Activated CD4-positive, alpha-beta T cell treated with anti-CD3 and anti-CD28 coated beads, Interleukin-2, amount 50 U/mL, for 1 hour (primary cell): ENCODE results near the gene DMRTC1B.
"Not testable (repeated sequence)": the region's sequence is repeated elsewhere in the genome, so short reads cannot be mapped to it uniquely, and the experiment has no call there.

ENCODE experiments used
- DNase-seq: peaks from one replicate; pipeline ENCODE4 v3.0.0-alpha.2; 2020

DMRTC1B gene, protein sequence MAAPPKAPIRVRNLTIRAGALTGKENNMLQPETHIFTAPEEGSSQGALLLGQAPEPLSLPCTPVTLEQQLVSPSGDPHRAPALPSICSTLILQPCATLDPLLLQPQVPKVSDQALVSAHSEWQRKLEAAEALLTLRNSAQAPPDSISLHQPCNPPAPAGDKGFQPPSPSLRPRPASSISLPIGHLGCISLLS

DNA sequence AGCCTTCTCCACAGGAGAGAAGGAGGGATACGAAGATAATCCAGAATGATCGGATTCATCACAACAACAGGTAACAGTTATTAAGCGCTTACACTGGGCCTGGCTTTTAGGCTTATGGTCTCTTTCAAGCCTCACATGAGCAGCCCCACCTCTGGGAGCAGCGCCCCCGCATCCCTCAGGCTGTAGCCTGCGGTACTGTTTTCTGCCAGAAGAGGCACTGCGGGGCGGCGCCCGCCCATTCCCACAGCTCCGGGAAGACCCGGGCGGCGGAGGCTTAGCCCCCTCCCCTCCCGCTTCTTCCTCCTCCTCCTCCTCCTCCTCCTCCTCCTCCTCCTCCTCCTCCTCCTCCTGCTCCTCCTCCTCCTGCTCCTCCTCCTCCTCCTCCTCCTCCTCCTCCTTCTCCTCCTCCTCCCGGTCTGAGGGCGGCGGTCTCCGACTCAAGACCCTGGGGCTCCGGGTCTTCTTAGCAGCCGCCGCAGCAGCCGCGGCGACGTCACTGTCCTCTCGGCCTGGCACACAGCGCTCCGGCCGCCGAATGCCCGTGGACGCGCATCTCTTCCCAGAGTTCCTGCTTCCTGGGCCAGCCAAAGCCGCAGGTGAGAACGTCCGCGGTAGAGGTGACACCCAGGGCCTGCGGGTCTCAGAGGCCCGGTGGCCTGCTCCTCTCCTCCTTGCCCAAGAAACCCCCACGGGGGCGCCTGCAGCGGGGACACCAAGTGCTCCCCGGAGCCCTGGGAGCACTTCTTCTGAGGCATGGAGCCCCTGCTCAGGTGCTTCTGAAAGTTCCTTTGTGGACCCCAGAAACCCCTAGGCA, at the start of gene DMRTC1B:
DMRTC1B (plus strand) TSS at position 238 of the 814 bp plus-strand sequence. CDS start 68,246 bp downstream, outside the sequence.
- not testable (repeated sequence) for DNase-seq

GRCh38 chrX:72727846-72728245, 48.8 kb upstream of the DMRTC1B start:
- DNase-seq: no peak

- not testable (repeated sequence) for DNase-seq
These were observed 43.1 kb upstream of the DMRTC1B start for GRCh38 chrX:72733636-72734035.

DNA sequence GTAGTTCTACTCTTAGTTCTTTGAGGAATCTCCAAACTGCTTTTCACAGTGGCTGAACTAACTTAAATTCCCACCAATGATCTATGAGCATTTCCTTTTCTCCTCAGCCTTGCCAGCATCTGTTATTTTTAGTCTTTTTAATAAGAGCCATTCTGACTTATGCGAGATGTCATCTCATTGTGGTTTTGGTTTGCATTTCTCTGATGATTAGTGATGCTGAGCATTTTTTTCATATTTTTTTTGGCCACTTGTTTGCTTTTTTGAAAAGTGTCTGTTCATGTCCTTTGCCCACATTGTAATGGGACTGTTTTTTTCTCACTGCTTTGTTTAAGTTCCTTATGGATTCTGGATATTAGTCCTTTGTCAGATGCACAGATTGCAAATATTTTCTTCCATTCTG, 41.1 kb upstream of the DMRTC1B start:
- DNase-seq: no peak

GRCh38 chrX:72745546-72745945, 31.1 kb upstream of the DMRTC1B start:
- DNase-seq: not testable (repeated sequence)

DNA sequence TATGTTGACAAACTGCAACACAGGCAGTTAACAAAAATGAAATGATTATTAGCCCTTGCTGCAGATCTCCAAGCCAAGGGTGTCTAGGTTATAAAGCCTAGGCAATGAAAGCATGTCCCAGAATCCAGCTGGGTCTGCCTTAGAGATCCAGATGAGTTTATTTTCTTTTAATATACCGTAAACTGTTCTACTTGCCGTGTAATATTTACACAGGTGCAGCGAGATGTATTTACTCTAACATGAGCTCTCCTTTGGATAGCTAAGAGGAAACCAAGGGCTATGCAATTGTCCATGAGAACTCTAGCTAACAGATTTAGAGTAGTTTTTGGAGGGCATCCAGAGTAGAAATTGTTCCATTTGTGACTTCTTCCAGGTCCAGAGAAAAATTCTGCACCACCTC, 28.1 kb upstream of the DMRTC1B start:
- DNase-seq: not testable (repeated sequence)

- not testable (repeated sequence) for DNase-seq
These were observed 16.2 kb upstream of the DMRTC1B start for GRCh38 chrX:72760454-72760853.

DNA sequence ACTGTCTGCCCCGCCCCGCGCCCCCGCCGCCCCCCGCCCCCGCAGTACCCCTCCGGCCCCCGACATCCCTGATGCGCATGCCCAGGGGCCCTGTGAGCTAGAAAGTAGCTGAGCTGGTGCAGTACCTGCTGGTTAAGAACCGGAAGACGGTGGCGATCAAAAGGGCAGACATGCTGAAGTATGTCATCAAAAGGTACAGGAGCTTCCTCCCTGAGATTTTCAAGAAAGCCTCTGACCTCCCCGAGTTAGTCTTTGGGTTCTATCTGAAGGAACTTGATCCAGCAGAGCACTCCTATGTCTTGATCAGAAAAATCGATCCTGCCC, 739 bp downstream of the DMRTC1B start:
- DNase-seq: not testable (repeated sequence)

- not testable (repeated sequence) for DNase-seq
These were observed 1.5 kb downstream of the DMRTC1B start for GRCh38 chrX:72778146-72778545.

DNA sequence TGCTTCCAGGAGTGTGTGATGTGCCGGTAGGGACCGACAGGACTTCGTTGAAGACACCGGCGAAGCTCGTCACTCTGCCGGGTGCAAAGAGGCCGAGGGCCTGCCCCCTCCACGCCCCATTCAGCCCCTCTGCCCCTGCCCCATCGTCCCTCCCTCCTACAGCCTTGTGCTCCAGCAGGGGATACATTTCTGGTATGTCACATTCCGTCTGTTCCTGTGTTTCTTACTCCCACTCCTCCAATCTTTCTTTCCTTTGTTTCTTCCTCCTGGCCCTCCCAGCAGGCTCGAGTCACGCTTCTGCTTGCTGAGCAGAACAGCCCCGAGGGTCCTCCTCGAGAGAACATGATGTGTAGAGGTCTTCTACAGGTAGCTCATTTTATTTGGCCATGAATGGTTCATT, 5.9 kb downstream of the DMRTC1B start, which contains the start of gene FAM236B:
FAM236B (minus strand) TSS at position 101 of the 400 bp plus-strand sequence; CDS start at position 1, 100 bp downstream.
- not testable (repeated sequence) for DNase-seq

GRCh38 chrX:72783365-72783936, 6.8 kb downstream of the DMRTC1B start:
- DNase-seq: not testable (repeated sequence)

DNA sequence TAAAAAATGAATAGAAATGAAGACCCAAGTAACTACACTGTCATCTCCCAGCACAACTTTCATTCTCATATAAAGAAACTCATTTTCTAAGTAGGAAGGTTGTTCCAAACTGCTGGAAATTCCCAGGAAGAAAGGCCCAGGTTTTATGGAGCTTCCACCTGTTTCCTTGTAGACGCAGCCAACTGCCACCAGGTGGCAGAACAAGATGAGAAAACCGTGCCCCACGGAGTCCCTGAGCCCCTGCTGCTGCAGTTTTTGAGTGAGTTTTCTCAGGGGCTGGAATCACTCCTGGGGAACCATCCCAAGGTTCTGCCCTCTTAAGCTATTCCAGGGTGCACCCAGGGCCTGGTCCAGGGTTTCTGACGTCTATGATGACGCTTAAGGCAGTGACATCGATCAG, 7.3 kb downstream of the DMRTC1B start:
- not testable (repeated sequence) for DNase-seq

GRCh38 chrX:72788142-72788541, 11.5 kb downstream of the DMRTC1B start:
- DNase-seq: not testable (repeated sequence)

GRCh38 chrX:72790390-72790789, 13.7 kb downstream of the DMRTC1B start:
- DNase-seq: not testable (repeated sequence)

- DNase-seq: not testable (repeated sequence)
These were observed 31.4 kb downstream of the DMRTC1B start, which contains the start of gene FAM236D for GRCh38 chrX:72808110-72808509. FAM236D (minus strand) TSS chrX:72808210; CDS start chrX:72808110, 100 bp downstream.

DNA sequence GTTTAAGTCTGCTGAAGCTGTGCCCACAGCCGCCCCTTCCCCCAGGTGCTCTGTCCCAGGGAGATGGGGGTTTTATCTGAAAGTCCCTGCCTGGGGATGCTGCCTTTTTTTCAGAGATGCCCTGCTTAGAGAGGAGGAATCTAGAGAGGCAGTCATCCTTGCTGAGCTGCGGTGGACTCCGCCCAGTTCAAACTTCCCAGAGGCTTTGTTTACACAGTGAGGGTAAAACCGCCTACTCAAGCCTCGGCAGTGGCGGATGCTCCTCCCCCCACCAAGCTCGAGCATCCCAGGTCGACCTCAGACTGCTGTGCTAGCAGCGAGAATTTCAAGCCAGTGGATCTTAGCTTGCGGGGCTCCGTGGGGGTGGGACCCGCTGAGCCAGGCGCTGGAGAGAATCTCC, 54.0 kb downstream of the DMRTC1B start:
- DNase-seq: not testable (repeated sequence)

- not testable (repeated sequence) for DNase-seq
These were observed 60.8 kb downstream of the DMRTC1B start for GRCh38 chrX:72837532-72837931.

- DNase-seq: not testable (repeated sequence)
These were observed 106.2 kb downstream of the DMRTC1B start for GRCh38 chrX:72882898-72883297.

DNA sequence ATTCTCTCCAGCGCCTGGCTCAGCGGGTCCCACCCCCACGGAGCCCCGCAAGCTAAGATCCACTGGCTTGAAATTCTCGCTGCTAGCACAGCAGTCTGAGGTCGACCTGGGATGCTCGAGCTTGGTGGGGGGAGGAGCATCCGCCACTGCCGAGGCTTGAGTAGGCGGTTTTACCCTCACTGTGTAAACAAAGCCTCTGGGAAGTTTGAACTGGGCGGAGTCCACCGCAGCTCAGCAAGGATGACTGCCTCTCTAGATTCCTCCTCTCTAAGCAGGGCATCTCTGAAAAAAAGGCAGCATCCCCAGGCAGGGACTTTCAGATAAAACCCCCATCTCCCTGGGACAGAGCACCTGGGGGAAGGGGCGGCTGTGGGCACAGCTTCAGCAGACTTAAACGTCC, 113.0 kb downstream of the DMRTC1B start:
- DNase-seq: not testable (repeated sequence)
